ENCODE measurements around the gene NEDD1.

NEDD1 gene

DNA sequence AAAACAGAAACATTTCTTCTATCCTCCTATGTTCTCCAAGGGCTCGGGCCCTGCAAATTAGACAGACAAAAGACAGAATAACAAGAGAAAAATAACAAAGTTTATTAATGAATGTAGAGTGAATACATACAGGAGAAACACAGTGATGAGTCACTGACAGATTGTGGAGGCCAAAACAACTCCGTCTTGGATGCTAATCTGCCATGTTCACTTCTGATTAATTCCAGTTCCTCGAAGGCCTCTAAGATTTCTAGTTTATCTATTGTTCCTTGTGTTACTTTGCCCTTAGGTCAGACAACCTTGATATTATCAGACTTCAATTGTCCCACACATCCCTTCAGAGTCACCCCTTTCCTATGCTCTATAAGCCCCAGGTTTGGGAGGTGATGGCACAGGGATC is 26.8 kb upstream of the NEDD1 start:
- Histone ChIP-seq H3K18ac (ENCODE audit: low read depth in 1 of 2, low read length in 2 of 2) (no peak overlapping the region), H2BK5ac (ENCODE audit: low read depth, low read length, poor library complexity, severe bottlenecking) (no peak overlapping the region), H3K9me3 (ENCODE audit: control insufficient read depth, low read length) (peaks cover 2% of the 10 kb centered on the region), H3K4me1 (ENCODE audit: control insufficient read depth, insufficient read depth, low read depth, low read length) (peaks cover 5% of the 10 kb centered on the region), H2BK12ac (ENCODE audit: low read length in 2 of 2) (no peak overlapping the region), H3K36me3 (ENCODE audit: control insufficient read depth in 1 of 2, insufficient read depth in 2 of 2, low read depth in 1 of 2, low read length in 2 of 2) (no peaks in the 10 kb centered on the region), H3K14ac (ENCODE audit: low read length in 2 of 2) (no peak overlapping the region), H4K8ac (ENCODE audit: low read length) (no peak overlapping the region), H3K4me3 (ENCODE audit: insufficient read depth in 1 of 2, low read depth in 1 of 2, low read length in 2 of 2) (no peak overlapping the region), H3K4me2 (ENCODE audit: low read length, poor library complexity, severe bottlenecking) (no peak overlapping the region), H3K4ac (ENCODE audit: low read depth in 1 of 2, low read length in 2 of 2) (no peak overlapping the region), H3K79me1 (replicated peaks; ENCODE audit: low read length, poor library complexity, severe bottlenecking) (no peaks in the 10 kb centered on the region), H3K9ac (ENCODE audit: low read length) (no peak overlapping the region), H2AK5ac (ENCODE audit: low read length, severe bottlenecking) (no peak overlapping the region), H2BK120ac (ENCODE audit: low read depth, low read length) (no peak overlapping the region), H3K27ac (ENCODE audit: low read length, poor library complexity, severe bottlenecking) (no peak overlapping the region), H3K23ac (ENCODE audit: low read length in 2 of 2) (no peak overlapping the region), H2BK15ac (ENCODE audit: low read depth, poor library complexity, severe bottlenecking) (no peak overlapping the region), H2AFZ (ENCODE audit: low read depth, low read length) (no peak overlapping the region), H3K27me3 (ENCODE audit: control insufficient read depth in 1 of 2, insufficient read depth in 1 of 2, low read length in 2 of 2) (no peaks in the 10 kb centered on the region), H4K91ac (ENCODE audit: low read length) (no peak overlapping the region)
- DNase-seq: no peak
- 88% methylated on average over 2 of the region's 3 CpGs for WGBS

DNA sequence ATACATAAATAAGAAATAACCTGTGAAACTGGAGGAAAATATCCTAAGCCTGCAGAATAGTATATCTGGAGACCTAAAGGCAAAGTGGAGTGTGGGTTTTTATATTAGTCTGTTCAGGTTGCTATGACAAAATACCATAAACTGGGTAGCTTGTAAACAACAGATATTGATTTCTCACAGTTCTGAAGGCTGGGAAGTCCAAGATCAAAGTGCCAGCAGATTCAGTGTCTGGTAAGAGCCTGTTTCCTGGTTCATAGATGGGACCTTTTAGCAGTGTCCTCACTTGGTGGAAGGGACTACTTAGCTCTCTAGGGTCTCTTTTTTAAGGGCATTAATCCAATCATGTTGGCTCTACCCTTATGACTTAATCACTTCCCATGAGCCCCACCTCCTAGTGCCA is 25.4 kb upstream of the NEDD1 start:
- Histone ChIP-seq H3K79me1 (replicated peaks; ENCODE audit: low read length, poor library complexity, severe bottlenecking) (no peaks in the 10 kb centered on the region), H3K9ac (ENCODE audit: low read length) (no peak overlapping the region), H3K18ac (ENCODE audit: low read depth in 1 of 2, low read length in 2 of 2) (no peak overlapping the region), H3K4ac (ENCODE audit: low read depth in 1 of 2, low read length in 2 of 2) (no peak overlapping the region), H3K27ac (ENCODE audit: low read length, poor library complexity, severe bottlenecking) (no peak overlapping the region), H2AK5ac (ENCODE audit: low read length, severe bottlenecking) (no peak overlapping the region), H3K4me1 (ENCODE audit: control insufficient read depth, insufficient read depth, low read depth, low read length) (peaks cover 5% of the 10 kb centered on the region), H3K9me3 (ENCODE audit: control insufficient read depth, low read length) (peaks cover 2% of the 10 kb centered on the region), H2AFZ (ENCODE audit: low read depth, low read length) (no peak overlapping the region), H4K91ac (ENCODE audit: low read length) (no peak overlapping the region), H3K14ac (ENCODE audit: low read length in 2 of 2) (no peak overlapping the region), H4K8ac (ENCODE audit: low read length) (no peak overlapping the region), H2BK120ac (ENCODE audit: low read depth, low read length) (no peak overlapping the region), H3K4me3 (ENCODE audit: insufficient read depth in 1 of 2, low read depth in 1 of 2, low read length in 2 of 2) (no peak overlapping the region), H3K27me3 (ENCODE audit: control insufficient read depth in 1 of 2, insufficient read depth in 1 of 2, low read length in 2 of 2) (no peaks in the 10 kb centered on the region), H2BK12ac (ENCODE audit: low read length in 2 of 2) (no peak overlapping the region), H3K23ac (ENCODE audit: low read length in 2 of 2) (no peak overlapping the region), H3K36me3 (ENCODE audit: control insufficient read depth in 1 of 2, insufficient read depth in 2 of 2, low read depth in 1 of 2, low read length in 2 of 2) (no peaks in the 10 kb centered on the region), H2BK15ac (ENCODE audit: low read depth, poor library complexity, severe bottlenecking) (no peak overlapping the region), H3K4me2 (ENCODE audit: low read length, poor library complexity, severe bottlenecking) (no peak overlapping the region), H2BK5ac (ENCODE audit: low read depth, low read length, poor library complexity, severe bottlenecking) (no peak overlapping the region)
- DNase-seq: no peak

DNA sequence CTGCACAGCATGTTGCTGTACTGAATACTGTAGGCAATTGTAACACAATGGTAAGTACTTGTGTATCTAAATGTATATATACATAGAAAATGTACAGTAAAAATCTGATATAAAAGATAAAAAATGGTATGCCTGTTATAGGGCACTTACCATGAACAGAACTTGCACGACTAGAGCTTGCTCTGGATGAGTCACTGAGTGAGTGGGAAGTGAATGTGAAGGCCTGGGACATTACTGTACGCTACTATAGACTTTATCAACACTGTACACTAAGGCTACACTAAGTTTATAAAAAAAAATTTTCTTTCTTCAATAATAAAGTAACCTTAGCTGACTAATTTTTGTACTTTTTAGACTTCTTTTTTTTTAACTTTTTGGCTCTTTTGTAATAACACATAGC is 24.2 kb upstream of the NEDD1 start:
- no peak overlapping the region for H3K4me3 ChIP-seq (ENCODE audit: insufficient read depth in 1 of 2, low read depth in 1 of 2, low read length in 2 of 2)
- H3K36me3 ChIP-seq (ENCODE audit: control insufficient read depth in 1 of 2, insufficient read depth in 2 of 2, low read depth in 1 of 2, low read length in 2 of 2): no peaks in the 10 kb centered on the region
- no peak overlapping the region for H2BK15ac ChIP-seq (ENCODE audit: low read depth, poor library complexity, severe bottlenecking)
- H2BK5ac ChIP-seq (ENCODE audit: low read depth, low read length, poor library complexity, severe bottlenecking): no peak overlapping the region
- no peak overlapping the region for H3K4me2 ChIP-seq (ENCODE audit: low read length, poor library complexity, severe bottlenecking)
- no peaks in the 10 kb centered on the region for H3K79me1 ChIP-seq (replicated peaks; ENCODE audit: low read length, poor library complexity, severe bottlenecking)
- H3K9ac ChIP-seq (ENCODE audit: low read length): no peak overlapping the region
- no peak overlapping the region for H2AK5ac ChIP-seq (ENCODE audit: low read length, severe bottlenecking)
- no peak overlapping the region for H3K18ac ChIP-seq (ENCODE audit: low read depth in 1 of 2, low read length in 2 of 2)
- no peak overlapping the region for H3K27ac ChIP-seq (ENCODE audit: low read length, poor library complexity, severe bottlenecking)
- H3K4ac ChIP-seq (ENCODE audit: low read depth in 1 of 2, low read length in 2 of 2): no peak overlapping the region
- peaks cover 2% of the 10 kb centered on the region for H3K9me3 ChIP-seq (ENCODE audit: control insufficient read depth, low read length)
- H3K27me3 ChIP-seq (ENCODE audit: control insufficient read depth in 1 of 2, insufficient read depth in 1 of 2, low read length in 2 of 2): no peaks in the 10 kb centered on the region
- H2BK12ac ChIP-seq (ENCODE audit: low read length in 2 of 2): no peak overlapping the region
- 80% methylated on average over 1 of the region's 2 CpGs for WGBS
- no peak overlapping the region for H3K14ac ChIP-seq (ENCODE audit: low read length in 2 of 2)
- no peak overlapping the region for H2AFZ ChIP-seq (ENCODE audit: low read depth, low read length)
- no peak overlapping the region for H4K8ac ChIP-seq (ENCODE audit: low read length)
- peak; percentile 36 for DNase-seq
- no peak overlapping the region for H4K91ac ChIP-seq (ENCODE audit: low read length)
- H3K23ac ChIP-seq (ENCODE audit: low read length in 2 of 2): no peak overlapping the region
- H2BK120ac ChIP-seq (ENCODE audit: low read depth, low read length): no peak overlapping the region
- H3K4me1 ChIP-seq (ENCODE audit: control insufficient read depth, insufficient read depth, low read depth, low read length): peaks cover 5% of the 10 kb centered on the region

DNA sequence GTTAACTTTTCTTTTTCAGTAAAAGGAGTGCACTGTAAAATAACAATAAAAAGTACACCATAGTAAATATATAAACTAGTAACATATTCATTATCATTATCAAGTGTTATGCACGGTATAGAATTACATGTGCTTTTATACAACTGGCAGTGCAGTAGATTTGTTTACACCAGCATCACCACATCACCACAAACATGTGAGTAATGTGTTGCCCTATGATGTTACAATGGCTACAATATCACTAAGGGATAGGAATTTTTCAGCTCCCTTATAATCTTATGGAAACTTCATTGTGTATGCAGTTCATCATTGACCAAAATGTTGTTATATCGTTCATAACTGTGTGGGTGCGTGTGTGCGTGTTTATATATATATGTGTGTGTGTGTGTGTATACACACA is 23.5 kb upstream of the NEDD1 start:
- H3K27ac ChIP-seq (ENCODE audit: low read length, poor library complexity, severe bottlenecking): no peak overlapping the region
- DNase-seq: peak; percentile 23
- no peak overlapping the region for H2BK120ac ChIP-seq (ENCODE audit: low read depth, low read length)
- no peak overlapping the region for H2AK5ac ChIP-seq (ENCODE audit: low read length, severe bottlenecking)
- H2BK5ac ChIP-seq (ENCODE audit: low read depth, low read length, poor library complexity, severe bottlenecking): no peak overlapping the region
- WGBS: no CpG with 5 or more reads among the region's 4 CpGs
- no peak overlapping the region for H3K23ac ChIP-seq (ENCODE audit: low read length in 2 of 2)
- no peak overlapping the region for H4K8ac ChIP-seq (ENCODE audit: low read length)
- H3K36me3 ChIP-seq (ENCODE audit: control insufficient read depth in 1 of 2, insufficient read depth in 2 of 2, low read depth in 1 of 2, low read length in 2 of 2): no peaks in the 10 kb centered on the region
- no peak overlapping the region for H3K14ac ChIP-seq (ENCODE audit: low read length in 2 of 2)
- no peak overlapping the region for H3K4ac ChIP-seq (ENCODE audit: low read depth in 1 of 2, low read length in 2 of 2)
- H3K79me1 ChIP-seq (replicated peaks; ENCODE audit: low read length, poor library complexity, severe bottlenecking): no peaks in the 10 kb centered on the region
- H3K4me2 ChIP-seq (ENCODE audit: low read length, poor library complexity, severe bottlenecking): no peak overlapping the region
- no peak overlapping the region for H3K9ac ChIP-seq (ENCODE audit: low read length)
- H3K18ac ChIP-seq (ENCODE audit: low read depth in 1 of 2, low read length in 2 of 2): no peak overlapping the region
- H3K4me3 ChIP-seq (ENCODE audit: insufficient read depth in 1 of 2, low read depth in 1 of 2, low read length in 2 of 2): no peak overlapping the region
- no peak overlapping the region for H2BK12ac ChIP-seq (ENCODE audit: low read length in 2 of 2)
- no peak overlapping the region for H2AFZ ChIP-seq (ENCODE audit: low read depth, low read length)
- H3K4me1 ChIP-seq (ENCODE audit: control insufficient read depth, insufficient read depth, low read depth, low read length): peaks cover 5% of the 10 kb centered on the region
- H3K27me3 ChIP-seq (ENCODE audit: control insufficient read depth in 1 of 2, insufficient read depth in 1 of 2, low read length in 2 of 2): no peaks in the 10 kb centered on the region
- peaks cover 2% of the 10 kb centered on the region for H3K9me3 ChIP-seq (ENCODE audit: control insufficient read depth, low read length)
- H2BK15ac ChIP-seq (ENCODE audit: low read depth, poor library complexity, severe bottlenecking): no peak overlapping the region
- H4K91ac ChIP-seq (ENCODE audit: low read length): no peak overlapping the region
